Mucosa of rectum (tissue), 2 donors: ENCODE data around the gene TMEM106B.

Experiments used
- H3K27ac ChIP-seq, 2 donors: one replicate each; pipeline ENCODE4 v1.7.0; 2013; ENCODE audit warnings: inconsistent platforms in 2 of 2, low read depth in 2 of 2, low read length in 2 of 2
- H3K27me3 ChIP-seq, 2 donors: one replicate each; pipeline ENCODE4 v1.7.0; 2013; ENCODE audit warnings: low read length in 2 of 2; ENCODE audit not compliant: control insufficient read depth in 2 of 2, insufficient read depth in 2 of 2
- H3K36me3 ChIP-seq, 2 donors: one replicate each; pipeline ENCODE4 v1.7.0; 2013; ENCODE audit warnings: low read length in 2 of 2; ENCODE audit not compliant: control insufficient read depth in 2 of 2, insufficient read depth in 2 of 2
- H3K4me1 ChIP-seq, 2 donors: one replicate each; pipeline ENCODE4 v1.7.0; 2013; ENCODE audit warnings: low read length in 2 of 2, mild to moderate bottlenecking in 1 of 2; ENCODE audit not compliant: control insufficient read depth in 2 of 2, insufficient read depth in 2 of 2
- H3K4me3 ChIP-seq, 2 donors: one replicate each; pipeline ENCODE4 v1.7.0; 2013; ENCODE audit warnings: low read length in 2 of 2
- H3K9ac ChIP-seq, 2 donors: one replicate each; pipeline ENCODE4 v1.7.0; 2013; ENCODE audit warnings: low read length in 2 of 2, low read depth in 1 of 2, mild to moderate bottlenecking in 1 of 2
- H3K9me3 ChIP-seq, 2 donors: one replicate each; pipeline ENCODE4 v1.7.0; 2013; ENCODE audit warnings: low read length in 2 of 2; ENCODE audit not compliant: control insufficient read depth in 2 of 2
- donor health status: healthy.
- donor health status: Normal muscosa, but diverticular disease.

Gene TMEM106B

DNA sequence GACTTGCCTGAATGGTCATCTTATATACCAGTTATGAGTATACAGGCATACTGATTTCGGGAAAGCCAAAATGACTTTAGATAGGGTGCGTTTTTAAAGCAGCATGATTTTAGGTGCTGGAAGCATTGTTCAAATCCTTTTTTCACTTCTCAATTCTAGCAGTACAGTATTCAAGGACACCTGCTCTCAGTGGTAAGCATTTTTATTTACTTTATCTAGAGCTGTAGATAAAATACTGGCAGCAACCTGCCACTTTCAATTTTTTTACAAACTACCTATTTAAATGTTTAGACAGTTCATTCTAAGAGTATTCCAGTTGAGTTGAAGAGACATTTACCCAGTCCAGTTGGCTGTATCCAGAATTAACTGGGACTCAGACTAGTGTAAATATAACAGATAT is 33.6 kb downstream of the TMEM106B start:
- Histone ChIP-seq H3K9me3 (no peaks in the 10 kb centered on the region), H3K36me3 (no peaks in the 10 kb centered on the region), H3K27me3 (no peaks in the 10 kb centered on the region), H3K4me1 (no peaks in the 10 kb centered on the region), H3K4me3 (no peak overlapping the region), H3K9ac (no peak overlapping the region), H3K27ac (no peak overlapping the region)

DNA sequence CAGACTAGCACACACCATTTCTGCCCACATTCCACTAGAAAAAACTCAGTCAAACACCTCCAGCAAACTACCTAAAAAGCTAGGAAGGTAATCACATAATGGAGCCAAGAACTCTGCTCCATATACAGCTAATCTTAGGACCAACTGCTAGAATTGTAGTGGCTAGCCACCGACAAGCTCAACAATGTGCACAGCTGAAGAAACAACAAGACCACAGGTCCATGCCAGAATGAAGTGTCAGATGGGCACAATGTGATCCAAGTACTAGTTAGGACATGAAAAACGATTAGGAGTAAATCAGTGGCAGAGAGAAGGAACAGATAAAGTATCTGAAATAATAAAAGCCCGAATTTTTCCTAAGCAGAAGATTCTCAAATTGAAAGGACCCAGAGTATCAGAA is 38.6 kb downstream of the TMEM106B start:
- Histone ChIP-seq H3K9ac (no peak overlapping the region), H3K36me3 (no peaks in the 10 kb centered on the region), H3K27ac (no peak overlapping the region), H3K4me3 (no peak overlapping the region), H3K27me3 (no peaks in the 10 kb centered on the region), H3K9me3 (no peaks in the 10 kb centered on the region), H3K4me1 (no peaks in the 10 kb centered on the region)

DNA sequence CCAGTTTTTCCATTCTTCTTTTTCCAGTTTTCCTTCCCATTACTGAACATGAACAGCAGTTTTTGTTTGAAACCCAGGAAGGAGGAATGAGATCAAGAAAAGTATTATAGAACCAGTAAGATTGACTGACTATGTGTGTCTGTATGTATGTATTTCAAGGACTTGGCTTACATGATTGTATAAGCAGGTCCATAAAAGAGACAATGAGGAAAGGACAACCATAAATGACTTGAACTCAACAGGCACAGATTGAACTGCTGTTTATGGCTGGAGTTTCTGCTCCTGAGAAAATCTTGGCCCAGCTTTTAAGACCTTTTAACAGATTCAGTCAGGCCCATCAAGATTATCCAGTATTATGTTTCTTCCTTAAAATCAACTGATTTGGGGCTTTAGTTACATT is 39.1 kb downstream of the TMEM106B start:
- no peaks in the 10 kb centered on the region for H3K36me3 ChIP-seq
- no peaks in the 10 kb centered on the region for H3K4me1 ChIP-seq
- no peak overlapping the region for H3K27ac ChIP-seq
- no peak overlapping the region for H3K4me3 ChIP-seq
- no peak overlapping the region for H3K9ac ChIP-seq
- no peaks in the 10 kb centered on the region for H3K9me3 ChIP-seq
- no peaks in the 10 kb centered on the region for H3K27me3 ChIP-seq

DNA sequence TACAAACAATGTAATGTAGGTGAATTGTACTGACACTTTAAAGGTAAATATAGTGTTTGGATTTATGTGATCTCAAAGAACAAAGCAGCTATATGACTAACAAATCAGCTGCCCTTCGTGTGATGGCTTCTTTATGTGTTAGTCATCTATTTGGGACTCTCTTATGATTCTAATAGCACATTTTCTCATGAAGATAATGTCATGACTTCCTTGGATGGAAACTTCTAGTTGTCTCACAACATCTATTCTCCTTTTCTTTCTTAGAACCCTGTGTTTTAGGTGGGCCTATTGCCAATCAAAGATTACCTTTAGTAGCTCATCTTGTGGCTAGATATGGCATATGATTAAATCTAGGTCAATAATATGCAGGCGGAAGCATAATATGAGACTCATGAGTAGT is 45.0 kb downstream of the TMEM106B start:
- Histone ChIP-seq H3K4me3 (no peak overlapping the region), H3K36me3 (no peaks in the 10 kb centered on the region), H3K27ac (no peak overlapping the region), H3K27me3 (no peaks in the 10 kb centered on the region), H3K9me3 (peaks cover 0 to under 1% of the 10 kb centered on the region in 2 donors), H3K9ac (no peak overlapping the region), H3K4me1 (no peaks in the 10 kb centered on the region)

DNA sequence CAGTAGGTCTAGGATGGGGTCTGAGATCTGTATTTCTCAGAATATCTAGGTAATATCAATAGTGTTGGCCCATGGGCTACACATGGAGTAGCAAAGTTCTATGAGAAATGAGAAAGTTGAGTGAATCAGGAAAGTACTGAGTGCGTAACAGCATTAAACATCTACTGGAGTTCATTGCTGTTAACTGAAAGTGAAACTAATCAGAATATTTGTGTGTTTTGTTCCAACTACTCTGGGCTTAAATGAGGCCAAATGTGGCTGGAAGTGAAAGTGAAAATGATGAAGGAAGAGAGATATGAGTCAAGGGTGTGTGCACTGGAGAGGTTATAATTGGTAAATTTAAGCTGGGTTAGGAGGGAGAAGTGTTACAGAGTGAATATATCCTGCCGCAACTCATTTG is 46.5 kb downstream of the TMEM106B start:
- no peaks in the 10 kb centered on the region for H3K4me1 ChIP-seq
- H3K27me3 ChIP-seq, result no peaks in the 10 kb centered on the region
- no peak overlapping the region for H3K9ac ChIP-seq
- H3K36me3 ChIP-seq, result no peaks in the 10 kb centered on the region
- H3K4me3 ChIP-seq, result peak overlapping the region; percentile 44 to 62
- no peak overlapping the region for H3K27ac ChIP-seq
- peaks cover 0 to 2% of the 10 kb centered on the region in 2 donors for H3K9me3 ChIP-seq

DNA sequence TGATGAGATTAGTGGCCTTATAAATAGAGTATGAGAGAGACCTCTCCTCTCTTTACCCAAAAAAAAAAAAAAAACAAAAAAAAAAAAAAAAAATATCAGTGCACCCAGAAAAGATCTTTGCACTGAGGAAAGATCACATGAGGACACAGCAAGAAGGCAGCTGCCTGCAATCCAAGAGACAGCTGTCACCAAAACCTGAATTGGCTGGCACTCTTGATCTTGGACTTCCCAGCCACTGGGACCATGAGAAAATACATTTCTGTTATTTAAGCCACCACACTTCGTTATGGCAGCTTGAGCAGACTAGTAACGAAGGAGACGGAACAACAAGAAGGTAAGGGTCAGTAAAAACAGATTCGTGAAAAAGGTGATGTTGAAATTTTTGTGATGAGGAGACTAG is 47.0 kb downstream of the TMEM106B start:
- H3K4me3 ChIP-seq, result no peak overlapping the region
- peaks cover 0 to 2% of the 10 kb centered on the region in 2 donors for H3K9me3 ChIP-seq

DNA sequence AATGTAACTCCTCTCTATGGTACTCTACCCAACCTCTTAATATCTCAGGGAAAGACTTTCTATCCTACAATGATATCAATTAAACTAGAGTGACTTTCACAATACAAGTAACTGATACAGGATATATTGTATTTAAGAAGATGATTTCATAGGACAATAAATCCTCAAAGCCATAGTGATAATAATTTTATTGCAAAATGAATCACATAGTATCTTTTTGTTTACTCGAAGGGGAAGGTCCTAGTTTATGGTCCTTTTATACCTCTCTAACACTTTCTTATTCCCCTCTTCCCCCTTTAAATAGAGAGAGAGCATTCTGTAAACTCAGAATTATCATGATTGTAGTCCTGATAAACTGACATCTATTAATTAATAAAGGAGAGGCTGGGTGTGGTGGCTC is 56.4 kb downstream of the TMEM106B start:
- H3K9me3 ChIP-seq, result no peaks in the 10 kb centered on the region
- H3K36me3 ChIP-seq, result no peaks in the 10 kb centered on the region
- H3K4me1 ChIP-seq, result no peaks in the 10 kb centered on the region
- H3K27me3 ChIP-seq, result no peaks in the 10 kb centered on the region
- no peak overlapping the region for H3K4me3 ChIP-seq
- H3K27ac ChIP-seq, result no peak overlapping the region
- H3K9ac ChIP-seq, result no peak overlapping the region

More for the DNA sequence above, 47.0 kb downstream of the TMEM106B start:
- Histone ChIP-seq H3K36me3 (no peaks in the 10 kb centered on the region), H3K27ac (no peak overlapping the region), H3K9ac (no peak overlapping the region), H3K4me1 (no peaks in the 10 kb centered on the region), H3K27me3 (no peaks in the 10 kb centered on the region)

DNA sequence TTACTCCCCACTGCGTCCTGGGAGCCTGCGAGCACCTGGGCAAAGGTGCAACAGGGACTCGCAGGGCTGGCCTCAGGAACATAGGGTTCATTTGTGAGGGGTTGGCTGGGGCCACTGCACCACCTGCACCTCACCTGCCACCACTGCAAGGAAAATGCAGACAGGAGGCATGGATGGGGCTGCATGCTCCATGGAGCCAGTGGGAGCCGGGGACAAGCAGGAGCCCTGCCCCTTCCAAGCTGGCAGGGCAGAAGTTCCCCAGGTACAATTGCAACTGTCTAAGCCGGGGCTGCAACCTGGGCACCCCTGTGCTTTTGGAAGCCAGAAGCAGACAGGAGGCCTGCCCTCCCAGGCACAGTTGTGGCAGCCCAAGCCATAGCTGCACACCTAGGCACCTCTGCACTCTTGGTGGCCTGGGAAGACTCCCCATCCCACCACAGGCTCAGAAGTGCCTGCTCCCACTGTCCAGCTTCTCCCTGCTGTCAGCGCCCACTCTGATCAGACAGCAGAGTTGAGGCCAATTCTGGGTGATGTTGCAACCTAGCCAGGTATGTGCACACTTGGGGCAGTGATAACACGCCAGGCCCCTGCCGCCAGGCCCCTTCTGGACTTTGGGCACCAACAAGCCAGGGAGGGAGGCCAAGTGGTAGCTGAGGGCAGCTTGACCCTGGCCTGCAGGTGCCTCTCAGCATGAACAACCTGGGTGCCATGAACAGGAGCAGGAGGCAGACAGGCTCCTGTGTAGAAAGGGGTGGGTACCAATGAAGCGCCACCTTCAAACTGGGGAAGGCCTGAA is 58.2 kb downstream of the TMEM106B start:
- no peak overlapping the region for H3K27ac ChIP-seq
- no peaks in the 10 kb centered on the region for H3K27me3 ChIP-seq
- H3K9ac ChIP-seq, result no peak overlapping the region
- H3K36me3 ChIP-seq, result no peaks in the 10 kb centered on the region
- no peaks in the 10 kb centered on the region for H3K9me3 ChIP-seq
- H3K4me3 ChIP-seq, result no peak overlapping the region
- no peaks in the 10 kb centered on the region for H3K4me1 ChIP-seq

DNA sequence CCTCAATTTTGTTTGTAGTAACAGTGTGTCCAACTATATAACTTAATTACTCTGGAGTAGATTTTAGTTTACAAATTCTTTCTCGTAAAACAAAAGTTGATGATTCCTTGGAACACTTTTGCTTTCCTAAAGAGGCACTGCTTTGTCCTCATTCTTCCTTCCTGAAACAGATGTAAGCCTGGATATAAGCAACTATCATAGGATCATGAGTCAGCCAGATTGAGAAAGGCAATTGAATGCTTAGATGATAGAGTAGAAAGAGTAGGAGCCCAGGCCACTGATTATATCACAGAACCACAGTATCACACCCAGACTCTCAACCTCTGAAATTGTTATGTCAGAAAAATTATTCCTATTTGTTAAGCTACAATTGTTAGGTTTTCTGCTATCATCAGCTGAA is 69.9 kb downstream of the TMEM106B start:
- Histone ChIP-seq H3K36me3 (no peaks in the 10 kb centered on the region), H3K4me3 (no peak overlapping the region), H3K4me1 (no peaks in the 10 kb centered on the region), H3K9ac (no peak overlapping the region), H3K9me3 (no peaks in the 10 kb centered on the region), H3K27me3 (no peaks in the 10 kb centered on the region), H3K27ac (no peak overlapping the region)

DNA sequence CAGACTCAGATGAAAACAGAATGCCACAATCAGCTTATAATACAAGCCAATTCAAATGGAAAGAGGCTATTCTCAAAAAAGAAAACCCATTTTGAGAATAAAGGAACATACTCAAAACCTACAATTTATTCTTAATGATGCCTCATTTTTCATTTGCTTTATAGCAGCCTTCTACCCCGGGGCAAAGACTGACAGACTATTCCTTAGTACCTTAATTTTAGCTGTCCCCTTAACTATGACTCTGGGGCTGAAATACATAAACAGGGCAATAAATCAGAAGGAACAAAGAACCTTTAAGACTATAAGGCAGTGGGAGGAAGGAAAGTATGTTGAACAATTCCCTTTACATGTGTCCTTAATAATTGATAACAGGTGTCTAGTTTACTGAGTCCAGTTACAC is 76.8 kb downstream of the TMEM106B start:
- Histone ChIP-seq H3K27me3 (no peaks in the 10 kb centered on the region), H3K9ac (no peak overlapping the region), H3K27ac (no peak overlapping the region), H3K36me3 (no peaks in the 10 kb centered on the region), H3K4me1 (no peaks in the 10 kb centered on the region), H3K4me3 (no peak overlapping the region), H3K9me3 (peaks cover 0 to 4% of the 10 kb centered on the region in 2 donors)
